ENCODE measurements around the gene CDK5. TPM values are rescaled to one million over a fixed set of nuclear protein-coding genes. Genes with fewer than 3 reads are reported as not detected.

CDK5 gene
- total and polyA plus RNA-seq, 9 of the 15 experiments (the other 6 are each of a cell fraction or from before 2014, with no cell fraction given) = 3.2 to 38.0 (median 27.5) TPM

GRCh38 chr7:151024435-151025056 is 33.2 kb downstream of the CDK5 start, which contains the start of gene ATG9B (continued):
- TF ChIP-seq ARID1B (IDR thresholded peaks at IDR 0.05) = 0 out of 2 replicates have a peak, but pooled peaks have one; percentile 12
- peak; percentile 67; the same call in 1 of the 2 replicates for TF ChIP-seq ZNF740 (CRISPR knock-in tag; IDR thresholded peaks at IDR 0.05)
- no peak for TF ChIP-seq ZNF740 (tag; IDR thresholded peaks at IDR 0.05)
- peak; percentile 34; the same call in 1 of the 2 replicates for TF ChIP-seq TCF3 (CRISPR knock-in tag; IDR thresholded peaks at IDR 0.05)
- TF ChIP-seq CTCF (IDR thresholded peaks at IDR 0.05 in 2 of 3, conservative IDR thresholded peaks at IDR 0.05 in 1 of 3; ENCODE audit: insufficient read depth in 2 of 3, low read depth in 1 of 3, low read length in 3 of 3) = no peak
- TF ChIP-seq FOSL1 (tag; conservative IDR thresholded peaks at IDR 0.05) = peak; percentile 62; the same call in 1 of the 2 replicates
- no peak for TF ChIP-seq ZNF175 (CRISPR knock-in tag; IDR thresholded peaks at IDR 0.05; ENCODE audit: low read depth)
- 0 out of 2 replicates have a peak, but pooled peaks have one; percentile 51 for TF ChIP-seq STAT6 (CRISPR knock-in tag; IDR thresholded peaks at IDR 0.05)
- TF ChIP-seq SMC3 (conservative IDR thresholded peaks at IDR 0.05; ENCODE audit: insufficient read depth, low read depth, low read length) = no peak
- TF ChIP-seq ZBTB8A (IDR thresholded peaks at IDR 0.05; ENCODE audit: partially characterized antibody) = no peak
- TF ChIP-seq FOXK1 (CRISPR knock-in tag; IDR thresholded peaks at IDR 0.05; ENCODE audit: borderline replicate concordance) = no peak
- TF ChIP-seq STAG1 (CRISPR knock-in tag; IDR thresholded peaks at IDR 0.05; ENCODE audit: borderline replicate concordance) = no peak
- no peak for TF ChIP-seq NFE2L1 (tag; IDR thresholded peaks at IDR 0.05; ENCODE audit: borderline replicate concordance, low read depth)
- TF ChIP-seq TFAP4 (CRISPR knock-in tag; IDR thresholded peaks at IDR 0.05; ENCODE audit: borderline replicate concordance) = 0 out of 2 replicates have a peak, but pooled peaks have one; percentile 33
- 0 out of 2 replicates have a peak, but pooled peaks have one; percentile 10 for TF ChIP-seq JUN (IDR thresholded peaks at IDR 0.05; ENCODE audit: borderline replicate concordance, low read depth, low read length)
- no peak for TF ChIP-seq JUN (CRISPR knock-in tag; IDR thresholded peaks at IDR 0.05; ENCODE audit: borderline replicate concordance)
- no peak for TF ChIP-seq ZNF449 (CRISPR knock-in tag; IDR thresholded peaks at IDR 0.05)

All from K562 (cell line).